ENCODE results near the gene ZNF106.

- TF ChIP-seq CTCF (conservative IDR thresholded peaks at IDR 0.05): no peak
- no peak for TF ChIP-seq EZH2 (IDR thresholded peaks at IDR 0.05; ENCODE audit: low read depth)
Measured at GRCh38 chr15:42375252-42375651, 115.7 kb downstream of the ZNF106 start.

Data from PC-9 (cell line).